Liver (tissue), 9 donors: ENCODE results near the gene AOPEP. TPM values are rescaled to one million over a fixed set of nuclear protein-coding genes. Genes with fewer than 3 reads are reported as not detected.

Source experiments
- DNase-seq: peaks from one replicate; pipeline ENCODE4 v3.0.0-alpha.2; 2017; ENCODE audit warnings: low spot score
- H3K27ac ChIP-seq, 2 donors: one replicate each; pipeline ENCODE4 v1.7.0; 2013; ENCODE audit warnings: inconsistent platforms in 2 of 2, low read length in 2 of 2, control low read depth in 1 of 2, low read depth in 1 of 2, mild to moderate bottlenecking in 1 of 2
- H3K27me3 ChIP-seq, 4 donors: one replicate each; pipeline versions ENCODE4 v1.6.1 to v1.7.0; 2013; ENCODE audit warnings: low read length in 3 of 4, inconsistent platforms in 1 of 4, mild to moderate bottlenecking in 1 of 4, moderate library complexity in 1 of 4; ENCODE audit not compliant: control insufficient read depth in 4 of 4, insufficient read depth in 4 of 4
- H3K36me3 ChIP-seq, 4 donors: one replicate each; pipeline versions ENCODE4 v1.6.1 to v1.7.0; 2013; ENCODE audit warnings: low read length in 3 of 4, mild to moderate bottlenecking in 3 of 4, low read depth in 1 of 4, moderate library complexity in 1 of 4; ENCODE audit not compliant: control insufficient read depth in 4 of 4, insufficient read depth in 3 of 4
- H3K4me1 ChIP-seq, 4 donors: one replicate each; pipeline versions ENCODE4 v1.6.1 to v1.7.0; 2013; ENCODE audit warnings: low read length in 3 of 4, mild to moderate bottlenecking in 3 of 4, moderate library complexity in 1 of 4; ENCODE audit not compliant: control insufficient read depth in 4 of 4, insufficient read depth in 4 of 4
- H3K4me3 ChIP-seq, 3 donors: one replicate each; pipeline versions ENCODE4 v1.6.1 to v1.7.0; 2013; ENCODE audit warnings: low read length in 3 of 3, control low read depth in 1 of 3, low read depth in 1 of 3, mild to moderate bottlenecking in 1 of 3
- H3K9ac ChIP-seq, 2 donors: one replicate each; pipeline ENCODE4 v1.7.0; 2013; ENCODE audit warnings: low read length in 2 of 2, mild to moderate bottlenecking in 2 of 2, moderate library complexity in 2 of 2, control low read depth in 1 of 2, low read depth in 1 of 2
- H3K9me3 ChIP-seq, 4 donors: one replicate each; pipeline versions ENCODE4 v1.6.1 to v1.7.0; 2013; ENCODE audit warnings: low read length in 3 of 4; ENCODE audit not compliant: control insufficient read depth in 4 of 4
- EGR1 ChIP-seq, 2 donors: IDR thresholded peaks; 2 replicates each; pipeline ENCODE4 v1.6.1; 2016 to 2018; ENCODE audit warnings: antibody characterized with exemption in 2 of 2, low read depth in 2 of 2
- FOXA1 ChIP-seq: IDR thresholded peaks from 2 replicates; pipeline ENCODE4 v1.6.1; 2016; ENCODE audit warnings: antibody characterized with exemption
- FOXA2 ChIP-seq: IDR thresholded peaks from 2 replicates; pipeline ENCODE4 v1.6.1; 2016; ENCODE audit warnings: antibody characterized with exemption
- GABPA ChIP-seq, 2 donors: IDR thresholded peaks in 1 of 2; conservative IDR thresholded peaks in 1 of 2; 2 replicates each; pipeline ENCODE4 v1.6.1; 2016; ENCODE audit warnings: antibody characterized with exemption in 2 of 2, mild to moderate bottlenecking in 1 of 2, moderate library complexity in 1 of 2
- HNF4A ChIP-seq, 2 donors: conservative IDR thresholded peaks; 2 replicates each; pipeline ENCODE4 v1.6.1; 2016; ENCODE audit warnings: antibody characterized with exemption in 2 of 2, mild to moderate bottlenecking in 2 of 2
- HNF4G ChIP-seq: IDR thresholded peaks from 2 replicates; pipeline ENCODE4 v1.6.1; 2016; ENCODE audit warnings: antibody characterized with exemption
- JUND ChIP-seq, 2 donors: IDR thresholded peaks; 2 replicates each; pipeline ENCODE4 v1.6.1; 2016; ENCODE audit warnings: antibody characterized with exemption in 2 of 2
- NR2F2 ChIP-seq: IDR thresholded peaks from 2 replicates; pipeline ENCODE4 v1.6.1; 2016; ENCODE audit warnings: antibody characterized with exemption
- RXRA ChIP-seq, 2 donors: IDR thresholded peaks; 2 replicates each; pipeline ENCODE4 v1.6.1; 2017 to 2018; ENCODE audit warnings: antibody characterized with exemption in 2 of 2, mild to moderate bottlenecking in 1 of 2
- SP1 ChIP-seq: IDR thresholded peaks from 2 replicates; pipeline ENCODE4 v1.6.1; 2018; ENCODE audit warnings: antibody characterized with exemption, mild to moderate bottlenecking
- TAF1 ChIP-seq: conservative IDR thresholded peaks from 2 replicates; pipeline ENCODE4 v1.6.1; 2016; ENCODE audit warnings: antibody characterized with exemption, mild to moderate bottlenecking
- YY1 ChIP-seq: IDR thresholded peaks from 2 replicates; pipeline ENCODE4 v1.6.1; 2016; ENCODE audit warnings: antibody characterized with exemption, mild to moderate bottlenecking
- WGBS: extraction: QIAGEN DNeasy Blood & Tissue Kit; methylation state at CpG from one replicate; pipeline ENCODE4 v1.1.7; 2013; 5-methylcytosine and 5-hydroxymethylcytosine counted together
- polyA plus RNA-seq, 2 donors: library from polyadenylated mRNA; stranded (reverse) in 1 of 2; unstranded in 1 of 2; fragments of 200-250 nt in 1 of 2; fragments of >200 nt in 1 of 2; fragmentation: Nextera tagmentation in 1 of 2; extraction: Ambion mirVana in 1 of 2; gene quantifications; one replicate each; pipeline versions ENCODE4 v1.2.1 to v1.2.3, GENCODE V29; 2013 to 2015
- total RNA-seq, 2 donors: library from RNA; depleted of rRNA; stranded (reverse); fragments of >200 nt; gene quantifications; one replicate each; pipeline ENCODE4 v1.2.3, GENCODE V29; 2014
- TF ChIP-seq, protein P1 (sequence below): IDR thresholded peaks from 2 replicates; pipeline ENCODE4 v1.6.1; 2016; ENCODE audit warnings: antibody characterized with exemption
- TF ChIP-seq, protein P2 (sequence below): fragments of 150-350 bp; IDR thresholded peaks from 2 replicates; pipeline ENCODE4 v1.5.1; 2017; ENCODE audit warnings: improper control_type of control experiment, low read depth, low read length; ENCODE audit not compliant: missing input control
- TF ChIP-seq, protein P3 (sequence below): IDR thresholded peaks from 2 replicates; pipeline ENCODE4 v1.6.1; 2016; ENCODE audit warnings: antibody characterized with exemption
- TF ChIP-seq, protein P4 (sequence below): IDR thresholded peaks from 2 replicates; pipeline ENCODE4 v1.6.1; 2016; ENCODE audit warnings: antibody characterized with exemption
- TF ChIP-seq, protein P5 (sequence below): IDR thresholded peaks from 2 replicates; pipeline ENCODE4 v1.6.1; 2016; ENCODE audit warnings: antibody characterized with exemption, mild to moderate bottlenecking
- donor health status: healthy.
- donor health status: healthy.
- donor health status: healthy.
- donor health status: healthy.
- donor health status: healthy.

AOPEP gene
- total and polyA plus RNA-seq, 4 donors: 22.2 to 77.1 (median 34.8) TPM

DNA sequence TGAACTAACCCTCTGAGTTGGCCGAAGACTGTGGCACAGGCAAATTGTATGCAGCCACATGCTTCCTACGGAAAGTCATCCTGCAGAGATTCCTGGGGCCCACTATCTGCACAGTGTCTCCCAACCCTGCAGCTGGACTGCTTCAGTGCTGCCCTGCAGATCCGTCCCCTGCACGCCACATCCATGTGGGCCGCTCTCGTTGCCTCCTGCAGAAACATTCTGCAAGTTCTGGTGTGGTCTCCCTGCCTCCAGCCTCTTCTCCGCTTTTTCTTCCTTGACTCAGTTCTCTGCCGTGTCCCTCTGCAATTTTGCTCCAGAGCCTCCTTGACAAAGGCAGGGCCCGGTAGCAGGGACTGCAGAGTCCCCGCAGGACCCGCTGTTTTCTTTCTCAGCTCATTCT lies 249.0 kb downstream of the AOPEP start:
- no peak overlapping the region for H3K4me3 ChIP-seq
- no peak for TF ChIP-seq SP1
- TF ChIP-seq NR2F2: no peak
- TF ChIP-seq FOXA1: no peak
- TF ChIP-seq HNF4A (conservative IDR thresholded peaks at IDR 0.05): no peak
- no peak for TF ChIP-seq GABPA (IDR thresholded peaks at IDR 0.05 in 1 of 2, conservative IDR thresholded peaks at IDR 0.05 in 1 of 2)
- no peak for TF ChIP-seq HNF4G
- no peak for TF ChIP-seq TAF1
- TF ChIP-seq, protein P1, sequence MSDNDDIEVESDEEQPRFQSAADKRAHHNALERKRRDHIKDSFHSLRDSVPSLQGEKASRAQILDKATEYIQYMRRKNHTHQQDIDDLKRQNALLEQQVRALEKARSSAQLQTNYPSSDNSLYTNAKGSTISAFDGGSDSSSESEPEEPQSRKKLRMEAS: no peak
- TF ChIP-seq FOXA2: no peak
- TF ChIP-seq YY1: no peak
- TF ChIP-seq, protein P2, sequence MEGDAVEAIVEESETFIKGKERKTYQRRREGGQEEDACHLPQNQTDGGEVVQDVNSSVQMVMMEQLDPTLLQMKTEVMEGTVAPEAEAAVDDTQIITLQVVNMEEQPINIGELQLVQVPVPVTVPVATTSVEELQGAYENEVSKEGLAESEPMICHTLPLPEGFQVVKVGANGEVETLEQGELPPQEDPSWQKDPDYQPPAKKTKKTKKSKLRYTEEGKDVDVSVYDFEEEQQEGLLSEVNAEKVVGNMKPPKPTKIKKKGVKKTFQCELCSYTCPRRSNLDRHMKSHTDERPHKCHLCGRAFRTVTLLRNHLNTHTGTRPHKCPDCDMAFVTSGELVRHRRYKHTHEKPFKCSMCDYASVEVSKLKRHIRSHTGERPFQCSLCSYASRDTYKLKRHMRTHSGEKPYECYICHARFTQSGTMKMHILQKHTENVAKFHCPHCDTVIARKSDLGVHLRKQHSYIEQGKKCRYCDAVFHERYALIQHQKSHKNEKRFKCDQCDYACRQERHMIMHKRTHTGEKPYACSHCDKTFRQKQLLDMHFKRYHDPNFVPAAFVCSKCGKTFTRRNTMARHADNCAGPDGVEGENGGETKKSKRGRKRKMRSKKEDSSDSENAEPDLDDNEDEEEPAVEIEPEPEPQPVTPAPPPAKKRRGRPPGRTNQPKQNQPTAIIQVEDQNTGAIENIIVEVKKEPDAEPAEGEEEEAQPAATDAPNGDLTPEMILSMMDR: no peak
- TF ChIP-seq, protein P3, sequence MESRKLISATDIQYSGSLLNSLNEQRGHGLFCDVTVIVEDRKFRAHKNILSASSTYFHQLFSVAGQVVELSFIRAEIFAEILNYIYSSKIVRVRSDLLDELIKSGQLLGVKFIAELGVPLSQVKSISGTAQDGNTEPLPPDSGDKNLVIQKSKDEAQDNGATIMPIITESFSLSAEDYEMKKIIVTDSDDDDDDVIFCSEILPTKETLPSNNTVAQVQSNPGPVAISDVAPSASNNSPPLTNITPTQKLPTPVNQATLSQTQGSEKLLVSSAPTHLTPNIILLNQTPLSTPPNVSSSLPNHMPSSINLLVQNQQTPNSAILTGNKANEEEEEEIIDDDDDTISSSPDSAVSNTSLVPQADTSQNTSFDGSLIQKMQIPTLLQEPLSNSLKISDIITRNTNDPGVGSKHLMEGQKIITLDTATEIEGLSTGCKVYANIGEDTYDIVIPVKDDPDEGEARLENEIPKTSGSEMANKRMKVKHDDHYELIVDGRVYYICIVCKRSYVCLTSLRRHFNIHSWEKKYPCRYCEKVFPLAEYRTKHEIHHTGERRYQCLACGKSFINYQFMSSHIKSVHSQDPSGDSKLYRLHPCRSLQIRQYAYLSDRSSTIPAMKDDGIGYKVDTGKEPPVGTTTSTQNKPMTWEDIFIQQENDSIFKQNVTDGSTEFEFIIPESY: no peak
- TF ChIP-seq, protein P4, sequence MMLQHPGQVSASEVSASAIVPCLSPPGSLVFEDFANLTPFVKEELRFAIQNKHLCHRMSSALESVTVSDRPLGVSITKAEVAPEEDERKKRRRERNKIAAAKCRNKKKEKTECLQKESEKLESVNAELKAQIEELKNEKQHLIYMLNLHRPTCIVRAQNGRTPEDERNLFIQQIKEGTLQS: no peak
- TF ChIP-seq RXRA (IDR thresholded peaks at IDR 0.05): no peak
- no peak for DNase-seq
- no peaks in the 10 kb centered on the region for H3K9me3 ChIP-seq
- H3K9ac ChIP-seq: peak overlapping the region in 1 of 2 donors; percentile 6
- WGBS: 78% methylated on average over 11 of the region's 11 CpGs
- H3K36me3 ChIP-seq: no peaks in the 10 kb centered on the region
- H3K4me1 ChIP-seq: peaks cover 15 to 62% (median 38%) of the 10 kb centered on the region in 4 donors
- no peaks in the 10 kb centered on the region for H3K27me3 ChIP-seq
- peak overlapping the region; percentile 86 to 98 for H3K27ac ChIP-seq

DNA sequence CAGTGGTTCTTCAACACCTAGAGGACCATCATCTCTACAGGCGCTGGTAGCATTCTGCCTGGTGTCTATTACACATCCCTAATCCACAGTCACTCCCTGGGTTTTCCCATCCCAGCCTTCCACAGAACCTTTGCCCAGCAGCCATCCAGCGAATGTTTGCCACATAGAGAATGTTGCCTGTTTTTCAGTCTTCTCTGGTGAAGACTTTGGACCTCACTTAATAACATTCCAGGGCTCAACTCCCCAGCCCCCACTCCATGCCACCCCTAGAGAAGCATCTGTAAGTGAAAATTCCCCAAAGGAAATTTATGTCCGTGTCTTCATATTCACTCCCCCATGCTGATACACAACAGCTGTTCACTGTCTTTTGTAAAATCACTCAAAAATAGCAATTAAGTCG lies 249.6 kb downstream of the AOPEP start:
- no peaks in the 10 kb centered on the region for H3K36me3 ChIP-seq
- peaks cover 15 to 56% (median 38%) of the 10 kb centered on the region in 4 donors for H3K4me1 ChIP-seq
- H3K9ac ChIP-seq: peak overlapping the region in 1 of 2 donors; percentile 67
- no peaks in the 10 kb centered on the region for H3K9me3 ChIP-seq
- H3K27ac ChIP-seq: peak overlapping the region; percentile 86 to 98
- H3K27me3 ChIP-seq: no peaks in the 10 kb centered on the region
- 50% methylated on average over 4 of the region's 4 CpGs for WGBS
- DNase-seq: no peak
- no peak overlapping the region for H3K4me3 ChIP-seq
- TF ChIP-seq YY1: peak; percentile 79
- TF ChIP-seq EGR1 (IDR thresholded peaks at IDR 0.05; ENCODE audit: low read depth in 2 of 2): no peak
- TF ChIP-seq GABPA (IDR thresholded peaks at IDR 0.05 in 1 of 2, conservative IDR thresholded peaks at IDR 0.05 in 1 of 2): no peak
- TF ChIP-seq HNF4A (conservative IDR thresholded peaks at IDR 0.05): peak; percentile 96
- TF ChIP-seq SP1: peak; percentile 95
- no peak for TF ChIP-seq FOXA2
- no peak for TF ChIP-seq NR2F2
- TF ChIP-seq JUND (IDR thresholded peaks at IDR 0.05): peak; percentile 60 to 69
- TF ChIP-seq, protein P2: no peak
- TF ChIP-seq, protein P1: peak; percentile 47
- TF ChIP-seq, protein P5, sequence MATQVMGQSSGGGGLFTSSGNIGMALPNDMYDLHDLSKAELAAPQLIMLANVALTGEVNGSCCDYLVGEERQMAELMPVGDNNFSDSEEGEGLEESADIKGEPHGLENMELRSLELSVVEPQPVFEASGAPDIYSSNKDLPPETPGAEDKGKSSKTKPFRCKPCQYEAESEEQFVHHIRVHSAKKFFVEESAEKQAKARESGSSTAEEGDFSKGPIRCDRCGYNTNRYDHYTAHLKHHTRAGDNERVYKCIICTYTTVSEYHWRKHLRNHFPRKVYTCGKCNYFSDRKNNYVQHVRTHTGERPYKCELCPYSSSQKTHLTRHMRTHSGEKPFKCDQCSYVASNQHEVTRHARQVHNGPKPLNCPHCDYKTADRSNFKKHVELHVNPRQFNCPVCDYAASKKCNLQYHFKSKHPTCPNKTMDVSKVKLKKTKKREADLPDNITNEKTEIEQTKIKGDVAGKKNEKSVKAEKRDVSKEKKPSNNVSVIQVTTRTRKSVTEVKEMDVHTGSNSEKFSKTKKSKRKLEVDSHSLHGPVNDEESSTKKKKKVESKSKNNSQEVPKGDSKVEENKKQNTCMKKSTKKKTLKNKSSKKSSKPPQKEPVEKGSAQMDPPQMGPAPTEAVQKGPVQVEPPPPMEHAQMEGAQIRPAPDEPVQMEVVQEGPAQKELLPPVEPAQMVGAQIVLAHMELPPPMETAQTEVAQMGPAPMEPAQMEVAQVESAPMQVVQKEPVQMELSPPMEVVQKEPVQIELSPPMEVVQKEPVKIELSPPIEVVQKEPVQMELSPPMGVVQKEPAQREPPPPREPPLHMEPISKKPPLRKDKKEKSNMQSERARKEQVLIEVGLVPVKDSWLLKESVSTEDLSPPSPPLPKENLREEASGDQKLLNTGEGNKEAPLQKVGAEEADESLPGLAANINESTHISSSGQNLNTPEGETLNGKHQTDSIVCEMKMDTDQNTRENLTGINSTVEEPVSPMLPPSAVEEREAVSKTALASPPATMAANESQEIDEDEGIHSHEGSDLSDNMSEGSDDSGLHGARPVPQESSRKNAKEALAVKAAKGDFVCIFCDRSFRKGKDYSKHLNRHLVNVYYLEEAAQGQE: peak; percentile 85
- TF ChIP-seq RXRA (IDR thresholded peaks at IDR 0.05): peak; percentile 79 to 81
- TF ChIP-seq, protein P3: no peak
- TF ChIP-seq TAF1: peak; percentile 86
- peak; percentile 95 for TF ChIP-seq HNF4G
- TF ChIP-seq, protein P4: peak; percentile 62
- TF ChIP-seq FOXA1: no peak
